Skeletal muscle cell (primary cell): ENCODE results near the gene ATF7IP2.
"Not testable (repeated sequence)": the region's sequence is repeated elsewhere in the genome, so short reads cannot be mapped to it uniquely, and the experiment has no call there.

Experiments used
- DNase-seq: peaks from one replicate; pipeline ENCODE4 v3.0.0-alpha.2; 2010; ENCODE audit warnings: low read depth
- H3K4me3 ChIP-seq: 2 replicates; pipeline ENCODE4 v1.5.1; 2011; ENCODE audit warnings: low read depth, mild to moderate bottlenecking, control low read depth, low read length, moderate library complexity

The ATF7IP2 gene

DNA sequence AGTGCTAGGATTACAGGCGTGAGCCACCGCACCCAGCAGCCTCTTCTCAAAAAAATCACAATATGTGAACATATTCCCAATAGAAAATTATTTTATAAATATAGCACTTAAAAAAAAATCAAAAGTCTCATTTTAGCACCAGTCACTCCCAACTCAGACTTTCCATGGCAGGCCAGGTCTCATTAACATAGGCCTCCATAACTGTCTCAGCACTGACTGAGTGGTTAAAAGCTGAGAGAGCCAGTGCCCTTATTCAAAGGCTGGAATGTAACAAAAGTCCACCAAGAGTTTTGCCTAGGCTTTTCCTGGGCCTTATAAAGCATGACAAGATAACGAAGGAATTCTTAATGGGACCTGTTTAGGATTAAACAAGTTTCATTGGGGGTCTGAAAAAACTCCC, 114.7 kb downstream of the ATF7IP2 start:
- no peak for DNase-seq
- H3K4me3 ChIP-seq: no peak overlapping the region

DNA sequence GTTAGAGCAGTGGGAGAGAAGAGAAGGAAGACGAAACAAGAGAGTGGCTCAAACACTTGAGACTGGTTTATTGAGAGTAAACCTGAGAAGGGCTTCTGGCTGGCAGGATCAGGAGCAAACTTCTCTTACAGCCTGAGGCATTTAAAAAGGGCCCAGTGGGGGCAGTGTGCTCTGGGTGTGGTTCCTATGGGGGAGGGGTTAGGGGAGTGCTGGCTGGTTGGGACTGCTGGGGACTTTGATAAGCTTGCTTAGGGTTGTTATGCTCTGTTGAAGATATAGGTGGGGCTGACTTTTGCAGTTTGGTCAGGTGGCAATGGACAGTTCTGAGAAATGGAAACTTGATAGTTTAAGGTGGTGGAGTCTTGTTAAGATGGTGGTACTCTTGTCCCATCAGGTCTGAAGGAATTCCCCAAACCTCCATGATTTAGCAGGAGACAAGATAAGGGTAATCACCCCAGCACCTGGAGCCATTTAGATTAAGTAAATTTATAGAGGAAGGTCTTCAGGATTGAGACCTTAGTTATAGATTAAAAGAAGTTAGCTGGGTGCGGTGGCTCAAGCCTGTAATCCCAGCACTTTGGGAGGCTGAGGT, 115.3 kb downstream of the ATF7IP2 start:
- DNase-seq: no peak
- no peak overlapping the region for H3K4me3 ChIP-seq

DNA sequence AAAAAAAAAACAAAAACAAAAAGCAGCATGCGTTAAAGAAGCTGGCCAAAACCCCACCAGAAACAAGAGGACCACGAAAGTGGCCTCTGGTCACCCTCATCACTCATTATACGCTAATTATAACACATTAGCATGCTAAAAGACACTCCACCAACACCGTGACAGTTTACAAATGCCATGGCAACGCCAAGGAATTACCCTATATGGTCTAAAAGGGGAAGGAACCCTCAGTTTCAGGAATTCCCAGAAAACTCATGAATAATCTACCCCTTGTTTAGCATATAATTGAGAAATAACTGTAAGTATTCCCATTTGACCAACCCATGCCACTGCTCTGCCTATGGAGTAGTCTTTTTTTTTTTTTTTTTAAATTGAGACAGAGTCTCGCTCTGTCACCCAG, 116.9 kb downstream of the ATF7IP2 start:
- DNase-seq: no peak

DNA sequence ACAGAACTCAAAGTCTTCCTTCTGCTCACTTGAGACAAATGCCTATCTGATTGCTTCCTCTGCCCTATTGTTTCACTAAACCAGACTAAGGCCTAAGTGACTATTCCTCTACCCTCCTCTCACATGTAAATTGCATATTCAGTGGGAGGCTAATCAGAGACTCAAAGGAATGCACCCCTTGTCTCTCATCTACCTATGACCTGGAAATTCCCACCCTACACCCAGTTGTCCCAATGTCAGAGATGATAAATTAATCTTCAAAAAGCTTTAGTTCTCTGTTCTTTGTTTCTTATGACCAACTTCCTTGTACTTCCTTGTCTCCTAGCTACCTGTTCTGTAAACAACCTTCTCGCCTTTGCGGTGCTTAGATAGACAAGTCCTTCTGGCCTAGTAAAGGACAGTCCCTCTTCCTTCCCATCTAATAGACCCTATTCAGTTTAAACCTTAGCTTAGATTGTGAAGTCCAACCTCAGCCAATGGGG, 118.6 kb downstream of the ATF7IP2 start:
- no peak overlapping the region for H3K4me3 ChIP-seq
- DNase-seq: no peak

More for the DNA sequence above, 116.9 kb downstream of the ATF7IP2 start:
- no peak overlapping the region for H3K4me3 ChIP-seq

DNA sequence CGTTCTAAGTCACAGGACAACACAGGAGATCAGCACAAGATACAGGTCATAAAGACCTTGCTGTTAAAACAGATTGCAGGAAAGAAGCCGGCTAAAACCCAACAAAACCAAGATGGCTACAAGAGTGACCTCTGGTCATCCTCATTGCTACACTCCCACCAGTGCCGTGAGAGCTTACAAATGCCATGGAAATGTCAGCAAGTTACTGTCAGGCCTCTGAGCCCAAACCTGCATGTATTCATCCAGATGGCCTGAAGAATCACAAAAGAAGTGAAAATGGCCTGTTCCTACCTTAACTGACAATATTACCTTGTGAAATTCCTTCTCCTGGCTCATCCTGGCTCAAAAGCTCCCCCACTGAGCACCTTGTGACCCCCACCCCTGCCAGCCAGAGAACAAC, 119.4 kb downstream of the ATF7IP2 start:
- not testable (repeated sequence) for DNase-seq, H3K4me3 ChIP-seq

DNA sequence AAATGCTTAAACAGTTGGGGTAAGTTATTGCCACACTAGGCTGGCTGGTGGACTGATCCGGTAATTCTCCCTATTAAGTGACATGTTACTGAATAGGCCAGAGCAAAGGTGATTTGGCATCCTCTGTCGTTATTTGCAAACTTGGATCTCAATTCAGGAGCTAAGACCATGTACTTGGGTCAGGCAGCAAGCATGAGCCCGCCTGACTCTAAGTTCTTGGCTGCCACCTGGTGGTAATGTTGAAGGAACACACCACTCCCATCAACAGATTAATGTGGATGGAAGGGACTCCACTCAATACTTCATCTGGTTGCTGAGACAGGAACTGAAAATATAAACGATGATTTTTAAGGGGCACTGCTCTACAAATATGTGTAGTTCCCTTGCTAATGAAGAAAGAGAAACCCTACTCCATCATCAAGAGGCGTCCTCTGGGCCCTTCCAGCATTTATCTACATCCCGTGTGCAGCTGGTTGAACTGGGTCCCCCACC, 123.7 kb downstream of the ATF7IP2 start:
- no peak overlapping the region for H3K4me3 ChIP-seq
- peak; percentile 59 for DNase-seq

DNA sequence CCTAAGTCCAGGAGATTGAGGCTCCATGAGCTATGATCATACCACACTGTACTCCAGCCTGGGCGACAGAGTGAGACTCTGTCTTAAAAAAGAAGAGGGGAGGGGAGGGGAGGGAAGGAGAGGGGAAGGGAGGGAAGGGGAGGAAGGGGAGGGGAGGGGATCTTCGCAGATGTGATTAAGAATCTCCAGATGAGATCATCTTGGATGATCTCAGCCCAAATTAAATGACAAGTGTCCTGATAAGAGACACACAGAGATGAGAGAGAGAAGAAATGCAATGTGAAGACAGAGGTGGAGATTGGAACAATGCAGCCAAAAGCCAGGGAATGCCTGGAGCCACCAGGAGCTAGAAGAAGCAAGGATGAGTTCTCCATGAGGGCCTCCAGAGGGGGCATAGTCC, 124.4 kb downstream of the ATF7IP2 start:
- no peak overlapping the region for H3K4me3 ChIP-seq

DNA sequence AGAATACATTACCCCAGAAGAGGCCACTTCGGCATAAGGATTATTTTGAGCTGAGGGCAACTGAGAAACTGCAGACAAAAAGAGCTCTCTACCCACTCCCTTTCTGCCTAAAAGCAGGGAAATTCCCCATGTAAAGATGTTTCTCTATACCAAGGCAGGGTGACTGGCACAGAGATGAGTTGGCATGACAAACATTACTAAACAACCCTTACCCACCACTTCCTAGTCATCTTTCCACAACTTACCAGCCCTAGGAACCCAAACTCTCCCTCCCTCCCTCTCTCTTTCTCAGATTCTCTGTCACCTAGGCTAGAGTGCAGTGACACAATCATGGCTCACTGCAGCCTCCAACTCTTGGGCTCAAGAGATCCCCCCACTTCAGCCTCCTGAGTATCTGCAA, 126.0 kb downstream of the ATF7IP2 start:
- no peak for DNase-seq
- H3K4me3 ChIP-seq: no peak overlapping the region

More for the DNA sequence above, 124.4 kb downstream of the ATF7IP2 start:
- no peak for DNase-seq

DNA sequence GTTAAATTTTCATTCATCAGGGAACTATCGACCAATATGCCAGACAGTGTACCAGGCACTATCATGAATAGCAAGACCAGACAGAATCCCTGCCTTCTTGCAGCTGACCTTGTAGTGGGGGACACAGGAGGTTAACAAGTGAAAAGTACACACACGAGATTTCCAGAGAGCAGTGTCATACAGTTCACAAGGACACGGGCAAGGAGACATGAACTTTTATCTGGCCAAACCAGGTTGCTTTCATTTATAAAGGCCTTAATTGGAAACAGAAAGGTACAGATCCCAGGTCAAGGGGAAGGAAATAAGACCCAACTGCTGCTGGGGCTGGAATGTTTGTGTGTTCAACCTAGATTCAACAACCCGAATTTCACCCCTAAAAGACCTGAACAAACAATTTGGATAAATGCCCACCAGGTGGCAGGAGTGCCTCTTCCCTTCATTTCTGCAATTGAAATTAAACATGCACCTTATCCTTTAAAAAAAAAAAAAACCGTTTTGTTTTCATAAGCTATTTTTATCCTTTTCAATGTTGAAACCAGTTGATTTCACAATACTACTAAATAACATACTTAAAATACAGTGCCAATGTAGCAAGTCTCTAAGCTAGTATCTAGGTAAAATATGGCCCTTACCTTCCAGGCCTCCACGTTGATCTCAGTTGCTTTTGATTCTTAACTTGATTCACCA, 128.7 kb downstream of the ATF7IP2 start:
- no peak overlapping the region for H3K4me3 ChIP-seq
- DNase-seq: peak; percentile 24

DNA sequence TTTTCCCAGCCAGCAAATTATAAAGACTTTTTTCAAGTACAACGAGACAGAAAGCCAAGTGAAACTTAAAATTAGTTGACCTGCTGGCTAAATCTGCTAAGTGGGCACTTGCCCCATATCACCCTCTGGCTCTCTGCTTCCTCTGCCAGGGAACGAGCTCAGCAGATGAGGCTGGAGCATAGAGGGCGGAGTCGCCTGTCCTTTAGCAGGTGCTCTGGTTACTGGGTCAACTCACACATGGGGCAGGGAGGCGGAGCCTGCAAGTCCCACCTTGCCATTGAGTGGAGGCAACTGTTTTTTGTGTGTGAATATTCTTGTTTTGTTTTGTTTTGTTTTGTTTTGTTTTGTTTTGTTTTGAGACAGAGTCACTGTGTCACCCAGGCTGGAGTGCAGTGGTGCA, 132.0 kb downstream of the ATF7IP2 start:
- no peak overlapping the region for H3K4me3 ChIP-seq
- DNase-seq: no peak

DNA sequence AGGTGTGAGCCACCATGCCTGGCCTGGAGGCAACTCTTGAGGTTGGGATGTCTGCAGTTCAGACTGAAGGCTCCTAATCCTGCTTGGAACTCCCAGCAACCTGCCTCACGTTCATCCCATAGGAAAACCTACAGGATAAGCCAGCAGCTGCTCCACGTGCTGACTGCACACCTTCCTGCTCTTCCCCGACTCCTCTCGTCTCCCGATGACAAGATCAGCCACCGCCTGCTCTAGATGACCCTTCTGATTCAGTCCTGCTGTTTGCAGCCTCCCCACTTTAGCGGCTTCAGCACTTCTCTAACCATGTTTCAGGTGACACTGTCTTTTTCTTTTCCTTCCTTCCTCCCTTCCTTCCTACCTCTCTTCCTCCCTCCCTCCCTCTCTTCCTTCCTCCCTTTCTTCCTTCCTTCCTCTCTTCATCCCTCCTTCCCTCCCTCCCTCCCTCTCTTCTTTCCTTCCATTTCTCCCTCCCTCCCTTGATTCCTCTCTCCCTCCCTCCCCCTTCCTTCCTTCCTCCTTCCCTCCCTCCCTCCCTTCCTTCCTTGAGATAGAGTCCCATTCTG, 132.7 kb downstream of the ATF7IP2 start:
- no peak overlapping the region for H3K4me3 ChIP-seq
- DNase-seq: no peak

DNA sequence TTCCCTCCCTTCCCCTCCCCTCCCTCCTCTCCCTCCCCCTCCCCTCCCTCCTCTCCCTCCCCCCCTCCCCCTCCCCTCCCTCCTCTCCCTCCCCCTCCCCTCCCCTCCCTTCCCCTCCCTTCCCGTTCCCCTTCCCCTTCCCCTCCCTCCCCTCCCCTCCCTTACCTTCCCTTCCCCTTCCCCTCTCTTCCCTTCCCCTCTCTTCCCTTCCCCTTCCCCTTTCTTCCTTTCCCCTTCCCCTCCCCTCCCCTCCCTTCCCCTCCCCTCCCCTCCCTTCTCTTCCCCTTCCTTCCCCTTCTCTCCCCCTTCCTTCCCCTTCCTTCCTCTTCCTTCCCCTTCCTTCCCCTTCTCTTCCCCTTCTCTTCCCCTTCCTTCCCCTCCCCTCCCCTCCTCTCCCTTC, 133.4 kb downstream of the ATF7IP2 start:
- H3K4me3 ChIP-seq: no peak overlapping the region
- no peak for DNase-seq

DNA sequence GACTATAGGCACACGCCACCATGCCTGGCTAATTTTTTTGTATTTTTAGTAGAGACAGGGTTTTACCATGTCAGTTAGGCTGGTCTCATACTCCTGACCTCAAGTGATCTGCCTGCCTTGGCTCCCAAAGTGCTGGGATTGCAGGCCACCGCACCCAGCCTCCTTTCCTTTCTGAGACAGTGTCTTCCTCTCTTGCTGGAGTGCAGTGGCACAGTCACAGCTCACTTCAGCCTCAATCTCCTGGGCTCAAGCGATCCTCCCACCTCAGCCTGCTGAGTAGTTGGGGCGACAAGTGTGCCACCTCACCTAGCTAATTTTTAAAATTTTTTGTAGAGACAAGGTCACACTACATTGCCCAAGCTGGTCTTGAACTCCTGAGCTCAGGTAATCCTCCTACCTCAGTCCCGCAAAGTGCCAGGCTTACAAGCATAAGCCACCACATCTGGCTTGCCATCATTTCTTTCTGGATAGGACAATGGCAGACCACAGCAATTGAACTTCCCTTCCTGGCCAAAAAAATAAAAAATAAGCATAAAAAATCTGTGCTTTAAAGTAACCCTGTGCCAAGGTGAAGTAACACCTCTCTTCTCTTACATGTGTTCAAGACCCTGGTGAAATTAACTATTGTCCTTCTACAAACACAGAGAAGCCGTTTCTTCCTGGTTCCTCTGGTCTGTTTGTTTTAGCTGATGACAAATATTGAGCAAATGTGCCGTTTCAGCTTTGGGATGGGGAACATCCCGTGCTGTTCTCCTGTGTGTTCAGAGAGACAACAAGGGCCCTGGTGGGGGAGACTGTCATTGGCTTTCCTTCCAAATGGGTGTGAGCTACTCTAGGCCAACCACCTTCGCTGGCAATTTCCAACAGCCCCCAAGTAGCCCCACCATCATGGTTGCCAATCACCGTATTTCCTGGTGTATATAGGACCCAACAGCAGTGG, 134.3 kb downstream of the ATF7IP2 start:
- no peak for DNase-seq
- no peak overlapping the region for H3K4me3 ChIP-seq

DNA sequence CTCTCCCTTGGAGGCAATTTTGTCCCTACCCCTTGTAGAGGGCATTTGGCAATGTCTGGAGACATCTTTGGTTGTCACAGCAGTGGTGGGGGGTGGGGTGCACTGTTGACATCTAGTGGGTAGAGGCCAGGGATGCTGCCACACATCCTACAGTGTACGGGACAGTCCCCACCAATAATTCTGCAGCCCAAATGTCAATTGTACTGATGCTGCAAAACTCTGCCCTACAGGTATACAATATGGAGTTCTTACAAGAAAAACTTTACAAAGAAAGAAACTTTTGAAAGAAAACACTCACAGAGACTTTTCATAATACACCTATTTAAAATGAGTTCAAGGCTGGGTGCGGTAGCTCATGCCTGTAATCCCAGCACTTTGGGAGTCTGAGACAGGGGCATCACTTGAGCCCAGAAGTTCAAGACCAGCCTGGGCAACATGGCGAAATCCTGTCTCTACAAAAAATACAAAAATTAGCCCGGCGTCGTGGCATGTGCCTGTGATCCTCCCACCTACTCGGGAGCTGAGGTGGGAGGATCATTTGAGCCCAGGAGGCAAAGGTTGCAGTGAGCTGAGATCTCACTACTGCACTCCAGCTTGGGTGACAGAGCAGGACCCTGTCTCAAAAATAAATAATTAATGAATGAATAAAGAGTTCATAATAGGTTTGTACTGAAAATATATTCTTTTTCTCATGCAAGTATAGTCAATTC, 135.2 kb downstream of the ATF7IP2 start:
- H3K4me3 ChIP-seq: no peak overlapping the region
- no peak for DNase-seq

DNA sequence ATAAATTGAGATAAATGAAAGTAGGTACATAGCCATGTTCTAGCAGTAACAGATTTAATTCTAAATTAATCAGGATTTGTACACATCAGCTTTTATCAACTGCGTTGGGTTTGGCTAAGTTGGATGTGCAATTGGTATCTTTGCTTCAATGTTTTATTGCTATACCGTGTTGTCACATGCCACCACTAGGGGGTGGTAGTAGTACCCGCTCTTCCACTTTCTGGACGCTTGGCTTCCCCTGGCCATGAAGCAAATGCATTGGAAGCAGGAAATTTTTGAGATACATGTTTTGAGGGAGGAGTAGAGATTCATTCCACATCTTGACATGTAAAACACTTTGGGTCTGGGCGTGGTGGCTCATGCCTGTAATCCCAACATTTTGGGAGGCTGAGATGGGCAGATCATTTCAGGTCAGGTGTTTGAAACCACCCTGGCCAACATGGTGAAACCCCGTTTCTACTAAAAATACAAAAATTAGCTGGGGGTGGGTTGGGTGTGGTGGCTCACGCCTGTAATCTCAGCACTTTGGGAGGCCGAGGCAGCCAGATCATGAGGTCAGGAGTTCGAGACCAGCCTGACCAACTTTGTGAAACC, 135.9 kb downstream of the ATF7IP2 start:
- DNase-seq: no peak

DNA sequence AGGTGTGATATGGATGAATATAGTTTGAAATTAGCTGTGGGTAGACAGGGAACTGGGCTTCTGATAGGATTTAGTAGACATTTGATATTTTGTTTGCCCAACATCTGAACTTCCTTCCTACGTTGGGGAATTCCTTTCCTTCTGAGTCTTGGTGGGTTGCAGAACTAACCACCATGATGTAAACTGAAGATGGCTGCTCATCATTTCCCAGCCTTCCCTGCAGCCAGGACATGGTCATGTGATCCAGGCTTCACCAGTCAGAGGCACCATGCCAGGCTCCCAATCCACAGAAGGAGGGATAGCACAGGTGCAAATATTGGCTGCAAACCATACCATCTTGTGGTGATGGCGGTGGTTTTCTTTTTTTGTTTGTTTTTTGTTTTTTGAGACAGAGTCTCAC, 137.1 kb downstream of the ATF7IP2 start:
- no peak overlapping the region for H3K4me3 ChIP-seq
- no peak for DNase-seq

More for the DNA sequence above, 135.9 kb downstream of the ATF7IP2 start:
- H3K4me3 ChIP-seq: no peak overlapping the region

DNA sequence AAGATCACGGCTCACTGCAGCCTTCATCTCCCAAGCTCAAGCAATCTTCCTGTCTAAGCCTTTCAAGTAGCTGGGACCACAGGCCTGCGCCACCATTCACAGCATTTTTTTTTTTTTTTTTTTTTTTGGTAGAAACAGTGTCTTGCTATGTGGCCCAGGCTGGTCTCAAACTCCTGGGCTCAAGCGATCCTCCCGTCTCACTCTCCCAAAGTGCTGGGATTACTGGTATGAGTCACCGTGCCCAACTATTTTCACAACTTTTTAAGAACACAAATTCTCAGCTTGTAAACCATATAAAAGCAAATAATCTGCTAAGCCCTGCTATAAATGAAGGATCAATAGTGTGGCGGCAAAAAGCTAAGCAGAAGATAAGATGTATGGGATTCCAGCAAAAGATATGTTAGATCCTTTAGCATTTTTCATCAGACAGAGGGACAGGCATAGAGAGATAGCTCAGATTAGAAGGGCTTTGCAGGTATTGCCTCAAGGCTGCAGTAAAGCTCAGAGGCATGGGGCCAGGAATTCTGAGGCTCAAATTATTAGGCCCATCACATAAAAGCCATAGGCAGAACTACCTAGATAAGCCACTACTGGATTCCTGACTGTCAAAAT, 139.5 kb downstream of the ATF7IP2 start:
- no peak overlapping the region for H3K4me3 ChIP-seq

DNA sequence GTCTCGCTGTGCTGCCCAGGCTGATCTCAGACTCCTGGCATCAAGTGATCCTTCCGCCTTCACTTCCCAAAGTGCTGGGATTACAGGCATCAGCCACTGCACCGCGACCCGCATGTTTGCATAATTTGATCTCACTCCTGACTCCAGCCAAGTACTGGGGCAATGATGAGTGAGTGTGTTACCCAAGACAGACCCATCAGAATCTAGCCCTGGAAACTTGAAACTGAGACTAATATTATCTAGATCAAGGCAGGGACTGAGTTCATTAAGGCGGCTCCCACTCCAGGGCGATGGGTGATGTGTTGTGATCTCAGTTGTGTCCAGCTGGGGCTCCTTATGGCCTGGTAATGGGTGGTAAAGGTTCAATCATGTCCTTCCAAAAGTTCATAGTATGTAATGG, 141.1 kb downstream of the ATF7IP2 start:
- DNase-seq: no peak
- no peak overlapping the region for H3K4me3 ChIP-seq

More for the DNA sequence above, 139.5 kb downstream of the ATF7IP2 start:
- DNase-seq: no peak
